Skeletal muscle tissue (tissue), 4 donors: Measurements from ENCODE around the gene ARMC9. TPM values are rescaled to one million over a fixed set of nuclear protein-coding genes. Genes with fewer than 3 reads are reported as not detected.
"Not testable (repeated sequence)": the region's sequence is repeated elsewhere in the genome, so short reads cannot be mapped to it uniquely, and the experiment has no call there.

ENCODE experiments used
- H3K27ac ChIP-seq: one replicate; pipeline ENCODE4 v1.7.0; 2013; ENCODE audit warnings: mild to moderate bottlenecking, low read depth, low read length, inconsistent platforms
- H3K27me3 ChIP-seq, 3 donors: one replicate each; pipeline ENCODE4 v1.7.0; 2013; ENCODE audit warnings: low read length in 3 of 3; ENCODE audit not compliant: control insufficient read depth in 3 of 3, insufficient read depth in 3 of 3
- H3K36me3 ChIP-seq, 3 donors: one replicate each; pipeline ENCODE4 v1.7.0; 2013; ENCODE audit warnings: low read length in 3 of 3; ENCODE audit not compliant: control insufficient read depth in 3 of 3, insufficient read depth in 3 of 3
- H3K4me1 ChIP-seq, 3 donors: one replicate each; pipeline ENCODE4 v1.7.0; 2013; ENCODE audit warnings: low read length in 3 of 3, mild to moderate bottlenecking in 3 of 3; ENCODE audit not compliant: control insufficient read depth in 3 of 3, insufficient read depth in 3 of 3
- H3K4me3 ChIP-seq, 3 donors: one replicate each; pipeline ENCODE4 v1.7.0; 2013; ENCODE audit warnings: low read length in 3 of 3
- H3K9ac ChIP-seq, 3 donors: one replicate each; pipeline ENCODE4 v1.7.0; 2013; ENCODE audit warnings: low read length in 3 of 3, mild to moderate bottlenecking in 3 of 3, moderate library complexity in 2 of 3, low read depth in 1 of 3
- H3K9me3 ChIP-seq, 3 donors: one replicate each; pipeline ENCODE4 v1.7.0; 2013; ENCODE audit warnings: low read length in 3 of 3; ENCODE audit not compliant: control insufficient read depth in 3 of 3
- total RNA-seq: library from RNA; depleted of rRNA; stranded (reverse); fragments of >200 nt; gene quantifications from one replicate; pipeline ENCODE4 v1.2.3, GENCODE V29; 2014
- donor health status: Osteomylitis.

The ARMC9 gene
- total RNA-seq, 1 donor from 2014 or later: 6.8 TPM

GRCh38 chr2:231300722-231301076, 102.3 kb downstream of the ARMC9 start:
- Histone ChIP-seq H3K4me1 (peaks cover 0 to 3% (median 0%) of the 10 kb centered on the region in 3 donors), H3K36me3 (no peaks in the 10 kb centered on the region), H3K27me3 (no peaks in the 10 kb centered on the region), H3K9me3 (no peaks in the 10 kb centered on the region), H3K27ac (no peak overlapping the region), H3K4me3 (no peak overlapping the region), H3K9ac (peak overlapping the region in 1 of 3 donors; percentile 20)

- H3K4me1 ChIP-seq, H3K9me3 ChIP-seq, H3K4me3 ChIP-seq, H3K9ac ChIP-seq, H3K27ac ChIP-seq, H3K27me3 ChIP-seq, H3K36me3 ChIP-seq: not testable (repeated sequence)
Observed at GRCh38 chr2:231304259-231304658, 105.8 kb downstream of the ARMC9 start.

DNA sequence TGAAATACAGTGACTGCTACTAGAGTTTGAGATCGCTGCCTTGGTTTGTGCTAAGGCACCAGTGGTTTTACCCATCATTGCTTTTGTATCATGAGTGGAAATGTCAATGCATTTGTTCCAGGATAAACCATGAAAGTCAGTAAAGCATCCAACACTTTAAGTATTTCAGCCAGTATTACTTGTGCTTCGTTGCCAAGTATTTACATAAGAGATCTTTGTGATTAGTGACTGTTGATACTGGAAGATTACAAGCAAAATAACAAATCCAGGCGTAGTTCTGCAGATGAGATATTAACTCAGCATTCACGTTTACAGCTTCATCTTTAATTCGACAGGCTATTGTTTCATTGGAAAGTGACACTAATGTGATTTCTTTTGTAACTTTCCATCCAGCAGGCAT, 106.8 kb downstream of the ARMC9 start:
- Histone ChIP-seq H3K4me3 (no peak overlapping the region), H3K27ac (no peak overlapping the region), H3K9ac (no peak overlapping the region), H3K27me3 (no peaks in the 10 kb centered on the region), H3K4me1 (peaks cover 0 to 2% (median 0%) of the 10 kb centered on the region in 3 donors), H3K36me3 (no peaks in the 10 kb centered on the region), H3K9me3 (no peaks in the 10 kb centered on the region)

DNA sequence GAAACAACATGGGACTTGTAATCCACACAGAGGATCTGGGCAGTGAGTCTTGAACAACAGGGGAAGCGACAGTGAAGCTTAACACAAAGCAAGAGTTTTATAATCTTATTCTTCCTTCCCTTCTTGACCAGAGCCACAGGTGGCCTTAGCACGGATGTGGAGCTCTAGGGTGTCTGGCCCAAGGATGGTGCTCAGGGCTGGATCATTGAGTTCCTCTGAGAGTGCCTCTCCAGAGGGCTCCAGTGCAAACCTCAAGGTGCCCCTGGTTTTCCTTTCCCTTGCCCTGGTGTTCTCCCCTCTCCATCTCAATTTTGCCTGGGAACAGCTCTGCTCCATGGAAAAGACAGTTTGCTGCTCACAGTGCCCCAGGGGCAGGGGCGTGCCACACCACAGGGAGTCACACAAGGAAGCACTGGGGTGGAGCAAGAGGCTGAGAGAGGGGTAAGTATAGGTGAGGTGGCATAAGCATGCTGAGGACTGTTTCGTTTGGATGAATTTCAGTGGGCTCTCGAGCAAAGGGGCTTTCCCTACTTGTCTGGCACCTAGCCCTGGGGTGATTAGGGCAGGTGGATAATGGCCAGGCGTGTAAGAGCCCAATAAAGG, 108.5 kb downstream of the ARMC9 start:
- no peaks in the 10 kb centered on the region for H3K9me3 ChIP-seq
- no peaks in the 10 kb centered on the region for H3K36me3 ChIP-seq
- no peak overlapping the region for H3K4me3 ChIP-seq
- no peaks in the 10 kb centered on the region for H3K27me3 ChIP-seq
- H3K9ac ChIP-seq: no peak overlapping the region
- H3K4me1 ChIP-seq: no peaks in the 10 kb centered on the region
- no peak overlapping the region for H3K27ac ChIP-seq

GRCh38 chr2:231308219-231308618, 109.8 kb downstream of the ARMC9 start:
- Histone ChIP-seq H3K9me3 (no peaks in the 10 kb centered on the region), H3K27me3 (no peaks in the 10 kb centered on the region), H3K9ac (no peak overlapping the region), H3K27ac (no peak overlapping the region), H3K4me3 (no peak overlapping the region), H3K4me1 (no peaks in the 10 kb centered on the region), H3K36me3 (no peaks in the 10 kb centered on the region)

- Histone ChIP-seq H3K9me3 (no peaks in the 10 kb centered on the region), H3K27ac (no peak overlapping the region), H3K9ac (no peak overlapping the region), H3K36me3 (no peaks in the 10 kb centered on the region), H3K27me3 (no peaks in the 10 kb centered on the region), H3K4me1 (no peaks in the 10 kb centered on the region), H3K4me3 (no peak overlapping the region)
Observed at GRCh38 chr2:231308631-231309428, 110.4 kb downstream of the ARMC9 start.

DNA sequence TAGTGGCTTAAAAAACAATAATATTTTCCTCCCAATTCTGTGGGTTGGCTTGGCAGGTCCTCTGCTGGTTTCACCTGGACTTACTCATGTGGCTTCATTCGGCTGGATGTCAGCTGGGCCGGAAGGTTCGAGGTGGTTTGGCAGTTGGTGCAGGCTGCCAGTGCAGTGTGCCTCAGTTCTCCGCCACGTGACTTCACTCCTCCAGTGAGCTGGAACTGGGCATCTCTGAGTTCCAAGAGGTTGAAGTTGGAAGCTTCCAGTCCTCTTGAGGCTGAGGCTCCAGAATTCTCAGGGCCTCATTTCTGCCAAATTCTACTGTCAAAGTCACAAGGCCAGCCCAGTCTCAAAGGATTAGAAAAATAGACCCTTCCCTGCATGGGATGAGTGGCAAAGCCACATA, 113.6 kb downstream of the ARMC9 start:
- Histone ChIP-seq H3K27me3 (no peaks in the 10 kb centered on the region), H3K4me1 (no peaks in the 10 kb centered on the region), H3K9ac (no peak overlapping the region), H3K9me3 (no peaks in the 10 kb centered on the region), H3K4me3 (no peak overlapping the region), H3K27ac (no peak overlapping the region), H3K36me3 (no peaks in the 10 kb centered on the region)

DNA sequence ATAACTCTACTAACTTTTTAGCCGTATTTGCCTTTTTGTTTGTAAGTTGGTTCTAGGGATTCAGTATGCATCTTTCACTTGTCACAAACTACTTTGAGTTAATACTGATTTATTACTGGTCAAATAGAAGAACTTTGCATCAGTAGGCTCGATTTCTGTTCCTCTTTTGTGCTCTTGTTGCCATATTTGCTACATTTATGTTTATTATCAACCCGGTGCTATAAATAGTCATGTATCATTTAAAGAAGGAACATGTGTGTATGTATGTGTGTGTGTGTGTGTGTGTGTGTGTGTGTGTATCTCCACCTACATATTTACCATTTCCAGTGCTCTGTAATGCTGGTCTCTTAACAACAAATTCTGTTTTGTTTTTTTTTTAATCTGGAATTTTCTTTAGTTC, 117.5 kb downstream of the ARMC9 start:
- H3K4me3 ChIP-seq: no peak overlapping the region
- no peaks in the 10 kb centered on the region for H3K36me3 ChIP-seq
- peaks cover 0 to 5% (median 2%) of the 10 kb centered on the region in 3 donors for H3K4me1 ChIP-seq
- H3K9ac ChIP-seq: no peak overlapping the region
- no peaks in the 10 kb centered on the region for H3K9me3 ChIP-seq
- no peaks in the 10 kb centered on the region for H3K27me3 ChIP-seq
- H3K27ac ChIP-seq: no peak overlapping the region

GRCh38 chr2:231317579-231317978, 119.1 kb downstream of the ARMC9 start:
- Histone ChIP-seq H3K4me1 (peaks cover 0 to 7% (median 3%) of the 10 kb centered on the region in 3 donors), H3K27ac (no peak overlapping the region), H3K9me3 (no peaks in the 10 kb centered on the region), H3K9ac (no peak overlapping the region), H3K36me3 (no peaks in the 10 kb centered on the region), H3K27me3 (no peaks in the 10 kb centered on the region), H3K4me3 (no peak overlapping the region)

- no peaks in the 10 kb centered on the region for H3K9me3 ChIP-seq
- H3K4me3 ChIP-seq: no peak overlapping the region
- H3K27ac ChIP-seq: no peak overlapping the region
- no peaks in the 10 kb centered on the region for H3K36me3 ChIP-seq
- no peak overlapping the region for H3K9ac ChIP-seq
- H3K4me1 ChIP-seq: peaks cover 0 to 7% (median 3%) of the 10 kb centered on the region in 3 donors
- no peaks in the 10 kb centered on the region for H3K27me3 ChIP-seq
Observed at GRCh38 chr2:231318436-231318835, 120.0 kb downstream of the ARMC9 start.
